DOHH2 (cell line): ENCODE data around the gene HLA-DPB1.

Experiments
- EZH2phosphoT487 ChIP-seq: fragments of 200-600 bp; sonication (generic); IDR thresholded peaks from 2 replicates; pipeline ENCODE4 v1.6.1; 2017; ENCODE audit warnings: borderline replicate concordance, mild to moderate bottlenecking, antibody characterized with exemption, low read length, moderate library complexity, mixed read lengths
- TF ChIP-seq, protein P1 (sequence below): fragments of 200-600 bp; sonication (generic); IDR thresholded peaks from one replicate; pipeline ENCODE4 v1.5.1; 2014; ENCODE audit warnings: antibody characterized with exemption, mild to moderate bottlenecking, low read depth, low read length; ENCODE audit not compliant: poor library complexity, severe bottlenecking

DNA sequence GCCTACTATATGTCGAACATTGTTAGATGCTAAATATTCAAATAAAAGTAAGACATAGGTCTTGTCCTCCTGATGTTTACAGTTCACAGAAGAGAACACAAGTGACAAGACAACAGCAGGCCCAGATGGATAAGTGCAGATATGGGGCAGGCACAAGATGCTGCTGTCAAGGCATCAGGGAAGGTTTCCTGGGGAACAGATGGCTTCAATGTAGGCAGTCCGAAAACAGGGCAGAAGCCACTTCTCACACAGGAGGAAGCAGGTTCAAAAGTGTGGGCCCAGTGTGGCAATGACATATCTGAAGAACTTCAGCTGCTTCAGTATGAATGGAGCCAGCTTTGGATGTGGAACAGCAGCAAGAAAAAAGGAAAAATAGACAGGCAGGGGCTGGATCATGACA, 32.5 kb downstream of the HLA-DPB1 start:
- TF ChIP-seq, protein P1, sequence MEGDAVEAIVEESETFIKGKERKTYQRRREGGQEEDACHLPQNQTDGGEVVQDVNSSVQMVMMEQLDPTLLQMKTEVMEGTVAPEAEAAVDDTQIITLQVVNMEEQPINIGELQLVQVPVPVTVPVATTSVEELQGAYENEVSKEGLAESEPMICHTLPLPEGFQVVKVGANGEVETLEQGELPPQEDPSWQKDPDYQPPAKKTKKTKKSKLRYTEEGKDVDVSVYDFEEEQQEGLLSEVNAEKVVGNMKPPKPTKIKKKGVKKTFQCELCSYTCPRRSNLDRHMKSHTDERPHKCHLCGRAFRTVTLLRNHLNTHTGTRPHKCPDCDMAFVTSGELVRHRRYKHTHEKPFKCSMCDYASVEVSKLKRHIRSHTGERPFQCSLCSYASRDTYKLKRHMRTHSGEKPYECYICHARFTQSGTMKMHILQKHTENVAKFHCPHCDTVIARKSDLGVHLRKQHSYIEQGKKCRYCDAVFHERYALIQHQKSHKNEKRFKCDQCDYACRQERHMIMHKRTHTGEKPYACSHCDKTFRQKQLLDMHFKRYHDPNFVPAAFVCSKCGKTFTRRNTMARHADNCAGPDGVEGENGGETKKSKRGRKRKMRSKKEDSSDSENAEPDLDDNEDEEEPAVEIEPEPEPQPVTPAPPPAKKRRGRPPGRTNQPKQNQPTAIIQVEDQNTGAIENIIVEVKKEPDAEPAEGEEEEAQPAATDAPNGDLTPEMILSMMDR: no peak
- no peak for TF ChIP-seq EZH2phosphoT487
